Pancreas (tissue), 10 donors: ENCODE measurements around the gene PPDPF. TPM values are rescaled to one million over a fixed set of nuclear protein-coding genes. Genes with fewer than 3 reads are reported as not detected.

ENCODE experiments used
- ATAC-seq, 4 donors: fragments of 200-7000 bp; cut with Tn5 transposase; one replicate each; pipeline versions ENCODE4 v1.8.0 to v1.9.1; 2020; ENCODE audit warnings: mild to moderate bottlenecking in 4 of 4, moderate library complexity in 4 of 4
- DNase-seq, 6 donors: peaks; one replicate each; pipeline ENCODE4 v3.0.0-alpha.2; 2020
- FAIRE-seq: peaks from 2 replicates; lab custom pipeline; 2012; peaks lifted over from hg19 to GRCh38; lab: Jason Lieb, UNC
- H3K27ac ChIP-seq, 4 donors: fragments of 200-600 bp; sonication (generic); 1 replicate in 3 of 4; 2 replicates in 1 of 4; pipeline versions ENCODE4 v1.5.0 to v1.8.0; 2020
- H3K27me3 ChIP-seq, 4 donors: fragments of 200-600 bp; one replicate each; pipeline ENCODE4 v1.8.0; 2021
- H3K36me3 ChIP-seq, 3 donors: fragments of 200-600 bp; sonication (generic) in 1 of 3; one replicate each; pipeline versions ENCODE4 v1.5.0 to v1.8.0; 2020 to 2021
- H3K4me1 ChIP-seq, 3 donors: fragments of 200-600 bp; one replicate each; pipeline ENCODE4 v1.8.0; 2021
- H3K4me3 ChIP-seq, 4 donors: fragments of 200-600 bp; sonication (generic) in 2 of 4; one replicate each; pipeline versions ENCODE4 v1.5.0 to v1.8.0; 2020 to 2021
- H3K9me3 ChIP-seq, 4 donors: fragments of 200-600 bp; one replicate each; pipeline ENCODE4 v1.8.0; 2021
- CTCF ChIP-seq, 4 donors: fragments of 200-600 bp; sonication (generic) in 3 of 4; IDR thresholded peaks; one replicate each; pipeline versions ENCODE4 v1.5.0 to v1.8.0; 2021; ENCODE audit warnings: antibody characterized with exemption in 4 of 4
- WGBS, 2 donors: extraction: QIAGEN DNeasy Blood & Tissue Kit; methylation state at CpG; one replicate each; pipeline ENCODE4 v1.1.7; 2013; 5-methylcytosine and 5-hydroxymethylcytosine counted together
- intact Hi-C, 3 donors: fragments of 100-400 bp; cut with DNase I; formaldehyde crosslinking; loops; one replicate each; pipeline versions ENCODE4 v1.11.1 to v1.14.2; 2022
- polyA plus RNA-seq, 2 donors: library from polyadenylated mRNA; stranded (reverse); fragments of 200-250 nt; gene quantifications; one replicate each; pipeline ENCODE4 v1.2.3, GENCODE V29; 2013
- total RNA-seq, 6 donors: library from RNA; stranded (reverse); fragmentation: NEBNext Ultra II Directional in 4 of 6; extraction: Animal tissue kit (Norgen Biotek cat#: 25700) in 4 of 6; gene quantifications; one replicate each; pipeline versions ENCODE4 v1.2.1 to v1.2.4, GENCODE V29; 2021 to 2023
- donor health status: healthy with polysubstance abuse.
- donor health status: DM: no; HTN: no; CAD: no; lungs with moderate emphysema.
- donor health status: DM: no; HTN: no; CAD: no.
- donor health status: control.
- donor health status: control.
- donor health status: Bipolar disorder and iron deficiency.
- donor health status: DM: yes; HTN: yes; CAD: no.
- donor health status: DM: no; HTN: no; CAD: no.
- donor health status: DM: no; HTN: no; CAD: no.
- donor health status: DM: yes; HTN: yes; CAD: no.

PPDPF gene
- total and polyA plus RNA-seq, 8 donors = 77.7 to 224 (median 155) TPM

DNA sequence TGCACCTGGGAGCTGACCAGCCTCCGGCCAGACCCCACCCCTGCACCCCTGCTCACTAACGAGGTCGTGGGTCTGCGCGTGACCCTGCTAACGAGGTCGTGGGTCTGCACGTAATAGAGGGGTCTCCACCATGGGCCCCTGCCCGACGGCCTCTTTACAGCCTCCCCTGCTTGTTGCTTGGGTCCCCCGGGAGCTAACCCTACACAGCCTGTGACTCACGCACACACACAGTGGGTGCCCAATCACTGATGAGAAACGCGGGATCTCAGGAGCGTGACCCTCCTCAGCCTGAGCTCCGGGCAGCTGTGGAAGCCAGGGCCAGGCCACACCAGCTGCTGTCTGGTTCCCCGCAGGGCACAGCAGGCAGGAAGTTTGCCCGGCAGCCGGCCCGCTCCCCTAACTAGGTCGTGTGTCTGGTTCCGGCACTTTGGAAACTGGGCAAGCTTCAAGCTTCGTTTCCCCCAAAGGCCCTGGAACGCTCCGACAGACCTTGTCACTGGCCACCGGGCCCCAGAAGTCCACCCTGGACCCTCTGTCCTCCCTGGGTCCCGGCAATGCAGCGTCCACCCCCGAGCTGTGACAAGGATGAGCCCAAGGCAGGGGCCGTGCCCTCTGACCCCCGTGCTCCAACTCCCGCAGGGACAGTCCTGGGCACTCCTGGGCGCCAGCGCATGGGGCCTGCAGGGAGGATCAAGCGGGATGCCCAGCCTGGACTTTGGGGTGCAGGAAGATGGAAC is 15.8 kb downstream of the PPDPF start:
- Histone ChIP-seq H3K9me3 (no peaks in the 10 kb centered on the region), H3K27ac (peak overlapping the region in 2 of 4 donors; percentile 64 to 83), H3K4me1 (peaks cover 4 to 10% (median 10%) of the 10 kb centered on the region in 3 donors), H3K27me3 (no peaks in the 10 kb centered on the region), H3K36me3 (no peaks in the 10 kb centered on the region), H3K4me3 (no peak overlapping the region)
- intact Hi-C loops = loop anchor here in 1 of 3 donors (5.0 kb wide), 1 partner anchor 441 kb away; the partner anchor contains the start of gene SAMD10
- no peak for TF ChIP-seq CTCF (IDR thresholded peaks at IDR 0.05)
- DNase-seq (peak in 4 of 6 donors; percentile 59 to 77 (median 64)), ATAC-seq (no peak), FAIRE-seq (no peak)
- WGBS, 2 donors = 45 to 49% methylated on average over 34 to 35 of the region's 35 CpGs

- no peaks in the 10 kb centered on the region for H3K9me3 ChIP-seq
- intact Hi-C loops = loop anchor here in 1 of 3 donors (5.0 kb wide), 1 partner anchor 440 kb away; the partner anchor contains the start of gene SAMD10
- H3K4me3 ChIP-seq = peak within 1 kb of the TSS in 2 of 4 donors; percentile 26 to 38
- no peaks in the 10 kb centered on the region for H3K27me3 ChIP-seq
- 66 to 69% methylated on average over 29 of the region's 29 CpGs for WGBS, 2 donors
- peak within 1 kb of the TSS; percentile 64 to 85 (median 84) for H3K27ac ChIP-seq
- H3K4me1 ChIP-seq = peaks cover 4 to 10% (median 10%) of the 10 kb centered on the region in 3 donors
- no peaks in the 10 kb centered on the region for H3K36me3 ChIP-seq
- ATAC-seq = peak in 3 of 4 donors; percentile 5 to 26 (median 23)
- peak in 3 of 6 donors; percentile 57 to 87 (median 70) for DNase-seq
- no peak for TF ChIP-seq CTCF (IDR thresholded peaks at IDR 0.05)
- FAIRE-seq = no peak
These were observed 16.5 kb downstream of the PPDPF start, which contains the start of gene PTK6 for GRCh38 chr20:63536997-63537524. Gene PTK6, minus strand, starts transcription at chr20:63537376. Its CDS starts 62 bp downstream, at chr20:63537314.

GRCh38 chr20:63537525-63538203 is 17.1 kb downstream of the PPDPF start:
- Histone ChIP-seq H3K9me3 (no peaks in the 10 kb centered on the region), H3K27me3 (no peaks in the 10 kb centered on the region), H3K27ac (peak overlapping the region; percentile 64 to 85 (median 84)), H3K4me1 (peaks cover 4 to 10% (median 10%) of the 10 kb centered on the region in 3 donors), H3K4me3 (peak overlapping the region in 2 of 4 donors; percentile 26 to 38), H3K36me3 (no peaks in the 10 kb centered on the region)
- FAIRE-seq (no peak), ATAC-seq (peak; percentile 83 to 92 (median 86)), DNase-seq (peak; percentile 91 to 97 (median 94))
- peak; percentile 93 to 98 (median 96) for TF ChIP-seq CTCF (IDR thresholded peaks at IDR 0.05)
- intact Hi-C loops = loop anchor here in 1 of 3 donors (5.0 kb wide), 1 partner anchor 440 kb away; the partner anchor contains the start of gene SAMD10
- 3 to 12% methylated on average over 23 to 34 of the region's 34 CpGs for WGBS, 2 donors

- WGBS, 2 donors = 9 to 11% methylated on average over 23 to 27 of the region's 27 CpGs
- Histone ChIP-seq H3K9me3 (no peaks in the 10 kb centered on the region), H3K4me1 (peaks cover 4 to 10% (median 10%) of the 10 kb centered on the region in 3 donors), H3K27me3 (no peaks in the 10 kb centered on the region), H3K27ac (peak overlapping the region; percentile 64 to 85 (median 84)), H3K36me3 (no peaks in the 10 kb centered on the region), H3K4me3 (peak overlapping the region in 2 of 4 donors; percentile 26 to 38)
- peak; percentile 61 to 68 (median 62) for ATAC-seq
- peak; percentile 86 to 96 (median 94) for DNase-seq
- TF ChIP-seq CTCF (IDR thresholded peaks at IDR 0.05) = peak in 1 of 4 donors; percentile 17
- FAIRE-seq = no peak
- intact Hi-C loops = loop anchor here in 1 of 3 donors (5.0 kb wide), 1 partner anchor 439 kb away; the partner anchor contains the start of gene SAMD10
These were observed 17.9 kb downstream of the PPDPF start for GRCh38 chr20:63538204-63539091.
